Omental fat pad (tissue), 4 donors: Measurements from ENCODE around the gene TLR4. TPM values are rescaled to one million over a fixed set of nuclear protein-coding genes. Genes with fewer than 3 reads are reported as not detected.

Experiments
- ATAC-seq: fragments of 150-250 bp; one replicate; pipeline ENCODE4 v1.9.1; 2016; ENCODE audit warnings: mild to moderate bottlenecking, moderate library complexity; ENCODE audit not compliant: low FRiP score
- DNase-seq: peaks from one replicate; pipeline ENCODE4 v3.0.0-alpha.2; 2019; ENCODE audit warnings: low spot score
- CTCF ChIP-seq, 3 donors: fragments of 450-650 bp; IDR thresholded peaks; one replicate each; pipeline ENCODE4 v1.5.1; 2016 to 2017; ENCODE audit warnings: antibody characterized with exemption in 3 of 3, mild to moderate bottlenecking in 3 of 3, moderate library complexity in 2 of 3
- total RNA-seq, 4 donors: library from RNA; depleted of rRNA; stranded (reverse); fragments of >200 nt; gene quantifications; one replicate each; pipeline ENCODE4 v1.1.0, GENCODE V29; 2016

Gene TLR4
- total RNA-seq, 4 donors from 2014 or later = 89.1 to 129 (median 107) TPM

GRCh38 chr9:117739624-117740347 is 35.6 kb downstream of the TLR4 start:
- DNase-seq = no peak
- no peak for ATAC-seq
- no peak for TF ChIP-seq CTCF (IDR thresholded peaks at IDR 0.05)

GRCh38 chr9:117742131-117742530 is 37.9 kb downstream of the TLR4 start:
- TF ChIP-seq CTCF (IDR thresholded peaks at IDR 0.05) = no peak
- DNase-seq (no peak), ATAC-seq (no peak)

- TF ChIP-seq CTCF (IDR thresholded peaks at IDR 0.05) = no peak
- DNase-seq (no peak), ATAC-seq (no peak)
These were observed 40.2 kb downstream of the TLR4 start for GRCh38 chr9:117744369-117744768.

DNA sequence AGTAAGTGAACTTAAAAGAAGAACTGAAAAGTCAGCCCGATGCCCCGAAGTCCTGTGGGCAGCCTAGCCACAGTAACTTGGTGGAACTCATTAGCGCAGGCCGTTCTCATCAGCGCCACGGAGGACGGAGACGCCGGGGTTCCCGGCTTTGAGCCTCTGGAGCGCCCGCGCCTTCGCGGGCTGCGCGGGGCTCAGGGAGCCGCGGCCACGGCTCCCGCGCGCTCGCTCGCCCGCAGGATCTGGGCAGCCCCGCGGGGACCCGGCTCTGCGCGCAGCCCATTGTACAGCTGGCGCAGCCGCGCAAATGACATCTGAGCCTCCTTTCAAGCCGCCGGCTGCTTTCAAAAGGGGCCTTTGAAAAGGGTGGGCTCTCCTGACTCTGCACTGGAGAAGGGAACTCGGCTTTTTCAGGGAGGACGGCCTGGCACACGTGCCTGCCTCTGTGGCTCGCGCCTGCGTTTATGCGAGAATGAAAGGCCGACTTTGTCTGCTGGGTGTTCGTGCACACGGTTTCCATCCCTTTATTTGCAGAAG is 40.7 kb downstream of the TLR4 start:
- DNase-seq = no peak
- no peak for ATAC-seq
- no peak for TF ChIP-seq CTCF (IDR thresholded peaks at IDR 0.05)

DNA sequence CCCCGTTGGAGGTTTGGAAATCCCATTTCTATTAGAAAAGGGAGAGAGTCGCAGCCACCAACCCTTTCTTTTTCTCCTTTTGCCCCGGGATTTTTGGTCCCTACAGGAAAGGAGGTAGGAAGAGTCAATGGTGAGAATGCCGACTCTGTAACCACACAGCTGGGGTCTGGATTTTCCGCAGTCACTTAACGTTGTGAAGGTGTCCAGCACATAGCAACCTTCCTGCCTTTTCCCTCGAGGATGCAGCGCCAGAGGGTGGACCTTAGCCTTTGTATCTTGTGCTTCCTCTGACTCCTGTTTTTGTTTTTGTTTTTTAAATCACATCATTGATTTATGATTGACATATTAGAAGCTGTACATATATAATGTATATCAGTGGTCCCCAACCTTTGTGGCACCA is 41.4 kb downstream of the TLR4 start:
- no peak for TF ChIP-seq CTCF (IDR thresholded peaks at IDR 0.05)
- ATAC-seq (no peak), DNase-seq (no peak)

GRCh38 chr9:117746263-117746662 is 42.1 kb downstream of the TLR4 start:
- no peak for DNase-seq
- no peak for ATAC-seq
- no peak for TF ChIP-seq CTCF (IDR thresholded peaks at IDR 0.05)

- no peak for TF ChIP-seq CTCF (IDR thresholded peaks at IDR 0.05)
- ATAC-seq = no peak
- no peak for DNase-seq
These were observed 43.3 kb downstream of the TLR4 start for GRCh38 chr9:117747386-117747970.
